Vagina (tissue), 2 donors: ENCODE results near the gene SOWAHB.

Experiments used
- POLR2A ChIP-seq, 2 donors: fragments of 450-650 bp; IDR thresholded peaks; one replicate each; pipeline ENCODE4 v1.6.1; 2017; ENCODE audit warnings: antibody characterized with exemption in 2 of 2, mild to moderate bottlenecking in 2 of 2, moderate library complexity in 2 of 2
- POLR2AphosphoS5 ChIP-seq, 2 donors: sonication (generic); formaldehyde crosslinking; IDR thresholded peaks; one replicate each; pipeline ENCODE4 v1.9.0; 2017; ENCODE audit warnings: antibody characterized with exemption in 2 of 2, mild to moderate bottlenecking in 2 of 2, low read depth in 1 of 2; ENCODE audit not compliant: insufficient read depth in 1 of 2

DNA sequence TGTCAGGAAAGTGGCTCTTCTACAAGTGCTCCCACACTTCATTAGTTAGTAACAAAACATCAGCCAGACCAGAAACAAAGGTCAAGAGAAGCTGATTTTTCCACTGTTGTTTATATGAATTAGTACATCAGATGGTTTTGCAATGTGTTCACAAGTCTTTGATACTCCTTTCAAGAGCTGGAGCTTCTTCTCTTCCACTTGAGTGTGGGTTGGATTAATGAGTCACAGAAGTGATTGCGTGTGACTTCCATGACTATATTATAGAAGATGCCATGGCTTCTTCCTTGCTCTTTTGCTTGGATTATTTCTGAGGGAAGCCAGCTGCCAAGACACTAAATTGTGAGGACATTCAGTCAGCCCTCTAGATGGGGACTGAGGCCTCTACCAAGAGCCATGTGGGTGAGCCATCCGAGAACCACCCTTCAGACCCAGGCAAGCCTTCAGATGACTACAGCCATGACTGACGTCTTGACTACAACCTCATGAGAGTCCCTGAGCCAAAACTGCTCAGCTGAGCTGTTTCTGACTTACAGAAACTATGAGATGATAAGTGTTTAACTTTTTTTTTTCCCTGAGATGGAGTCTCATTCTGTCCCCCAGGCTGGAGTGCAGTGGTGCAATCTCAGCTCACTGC, 18.1 kb downstream of the SOWAHB start:
- TF ChIP-seq POLR2A (IDR thresholded peaks at IDR 0.05) = no peak
- TF ChIP-seq POLR2AphosphoS5 (IDR thresholded peaks at IDR 0.05; ENCODE audit: insufficient read depth in 1 of 2, low read depth in 1 of 2) = no peak
